HepG2 (cell line): ENCODE results near the gene GLDN. TPM values are rescaled to one million over a fixed set of nuclear protein-coding genes. Genes with fewer than 3 reads are reported as not detected.
"Not testable (repeated sequence)": the region's sequence is repeated elsewhere in the genome, so short reads cannot be mapped to it uniquely, and the experiment has no call there.

ENCODE experiments used
- ATAC-seq: fragments of 200-7000 bp; cut with Tn5 transposase; 3 replicates; pipeline ENCODE4 v1.9.1; 2020; ENCODE audit warnings: mild to moderate bottlenecking, moderate library complexity
- BruUV-seq: library from RNA; stranded (reverse); fragments of 400-500 nt; replicated peaks from 2 replicates; lab custom pipeline; 2021; lab: Mats Ljungman, UMichigan
- CTCF ChIA-PET: fragments of 300-600 bp; formaldehyde crosslinking; extraction: SDS; loops from one replicate; lab custom pipeline; 2021; ENCODE audit warnings: low total read pairs, inconsistent platforms, low intra/inter-chr PET ratio; lab: Yijun Ruan, JAX
- POLR2A ChIA-PET: fragments of 350-600 bp; sonication (Branson Sonifier 250); formaldehyde crosslinking; loops from one replicate; lab custom pipeline; 2020; ENCODE audit warnings: antibody characterized with exemption, inconsistent platforms; lab: Yijun Ruan, JAX
- DNase-seq: peaks from one replicate; pipeline ENCODE4 v3.0.0-alpha.2; 2015; ENCODE audit warnings: low spot score
- FAIRE-seq: peaks from 3 replicates; lab custom pipeline; 2011; peaks lifted over from hg19 to GRCh38; lab: Jason Lieb, UNC
- H2AFZ ChIP-seq: one replicate; pipeline ENCODE4 v1.6.1; 2011; ENCODE audit warnings: low read length, inconsistent platforms
- H3K27ac ChIP-seq: fragments of 300-600 bp; 3 replicates; pipeline ENCODE4 v1.8.0; 2011; ENCODE audit warnings: mixed run types, mild to moderate bottlenecking, mixed read lengths, low read length, inconsistent platforms; ENCODE audit not compliant: insufficient read depth; ENCODE audit errors: extremely low read length
- H3K27me3 ChIP-seq, 2 experiments: fragments of 200-600 bp in 1 of 2; 2 replicates in 1 of 2; 3 replicates in 1 of 2; pipeline versions ENCODE4 v1.6.0 to v1.8.0; 2011; ENCODE audit warnings: low read length in 2 of 2, mild to moderate bottlenecking in 2 of 2, moderate library complexity in 2 of 2, inconsistent platforms in 1 of 2; ENCODE audit not compliant: insufficient read depth in 2 of 2, control insufficient read depth in 1 of 2
- H3K36me3 ChIP-seq, 2 experiments: fragments of 200-600 bp in 1 of 2; replicated peaks in 1 of 2; 2 replicates in 1 of 2; 3 replicates in 1 of 2; pipeline versions ENCODE4 v1.5.1 to v1.8.0; 2011; ENCODE audit warnings: low read length in 2 of 2, inconsistent platforms in 1 of 2; ENCODE audit not compliant: insufficient read depth in 2 of 2, control insufficient read depth in 1 of 2
- H3K4me1 ChIP-seq: 2 replicates; pipeline ENCODE4 v1.5.1; 2012; ENCODE audit warnings: low read length, inconsistent platforms; ENCODE audit not compliant: insufficient read depth
- H3K4me2 ChIP-seq: 2 replicates; pipeline ENCODE4 v1.6.0; 2011; ENCODE audit warnings: low read depth, low read length, inconsistent platforms
- H3K4me3 ChIP-seq, 3 experiments: fragments of 200-600 bp in 1 of 3; sonication (generic), shearing (Covaris generic) in 1 of 3; replicated peaks in 1 of 3; 2 replicates each; pipeline ENCODE4 v1.5.1; 2011 to 2016; ENCODE audit warnings: low read length in 3 of 3, inconsistent platforms in 2 of 3, low read depth in 2 of 3, mild to moderate bottlenecking in 2 of 3, control low read depth in 1 of 3, mixed read lengths in 1 of 3; ENCODE audit not compliant: insufficient read depth in 1 of 3
- H3K79me2 ChIP-seq: one replicate; pipeline ENCODE4 v1.6.1; 2011; ENCODE audit warnings: low read length, inconsistent platforms; ENCODE audit not compliant: insufficient read depth
- H3K9ac ChIP-seq: 2 replicates; pipeline ENCODE4 v1.6.0; 2011; ENCODE audit warnings: mild to moderate bottlenecking, low read depth, low read length, inconsistent platforms; ENCODE audit not compliant: insufficient read depth
- H3K9me3 ChIP-seq: 2 replicates; pipeline ENCODE4 v1.5.1; 2012; ENCODE audit warnings: mild to moderate bottlenecking, low read length
- H4K20me1 ChIP-seq: 2 replicates; pipeline ENCODE4 v1.6.0; 2011; ENCODE audit warnings: inconsistent platforms, mild to moderate bottlenecking, low read length, moderate library complexity; ENCODE audit not compliant: insufficient read depth
- GTF3A ChIP-seq: sonication (generic); formaldehyde crosslinking; conservative IDR thresholded peaks from 2 replicates; pipeline ENCODE4 v1.4.0; 2020; ENCODE audit warnings: mild to moderate bottlenecking, missing genetic modification reagents
- HCFC1 ChIP-seq: fragments of 150-350 bp; IDR thresholded peaks from 2 replicates; pipeline ENCODE4 v1.6.1; 2014; ENCODE audit warnings: low read depth, low read length
- HNRNPLL ChIP-seq: fragments of 200-400 bp; formaldehyde crosslinking; IDR thresholded peaks from 2 replicates; pipeline ENCODE4 v1.6.1; 2017; ENCODE audit warnings: mild to moderate bottlenecking, low read depth, low read length; ENCODE audit not compliant: poor library complexity, severe bottlenecking
- ZMYM3 ChIP-seq: sonication (generic); formaldehyde crosslinking; IDR thresholded peaks from 2 replicates; pipeline ENCODE4 v1.5.1; 2020; ENCODE audit warnings: mild to moderate bottlenecking, missing genetic modification reagents
- ZNF121 ChIP-seq: sonication (generic); formaldehyde crosslinking; IDR thresholded peaks from 2 replicates; pipeline ENCODE4 v1.5.0; 2020; ENCODE audit warnings: mild to moderate bottlenecking, missing genetic modification reagents
- ZNF317 ChIP-seq: sonication (generic); formaldehyde crosslinking; IDR thresholded peaks from 2 replicates; pipeline ENCODE4 v1.5.0; 2020; ENCODE audit warnings: mild to moderate bottlenecking, missing genetic modification reagents
- ZNF879 ChIP-seq: sonication (generic); formaldehyde crosslinking; IDR thresholded peaks from 2 replicates; pipeline ENCODE4 v1.8.1; 2023; ENCODE audit warnings: missing genetic modification reagents
- WGBS: methylation state at CpG from one replicate; pipeline ENCODE4 v1.1.6; 2017; ENCODE audit warnings: low lambda C conversion rate; 5-methylcytosine and 5-hydroxymethylcytosine counted together
- in situ Hi-C: cut with HindIII; loops from 2 replicates; pipeline ENCODE4 v1.10.0; 2017; ENCODE audit warnings: low pct_unique_long_range_greater_than_20kb; ENCODE audit not compliant: extremely low pct_ligation_motif_present
- intact Hi-C: fragments of 100-400 bp; cut with micrococcal nuclease; formaldehyde crosslinking; loops from one replicate; pipeline ENCODE4 v1.10.0; 2022; ENCODE audit not compliant: unreplicated experiment
- polyA plus RNA-seq, 8 experiments: library from polyadenylated mRNA; depleted of rRNA in 3 of 8; stranded (reverse) in 7 of 8; unstranded in 1 of 8; fragments of >200 nt; fragmentation: Illumina TruSeq in 4 of 8; extraction: Trizol in 4 of 8; gene quantifications; 2 replicates each; pipeline versions ENCODE4 v1.2.1 to v1.2.3, GENCODE V29; 2011 to 2016; ENCODE audit warnings: low read depth in 4 of 8, missing spikeins in 1 of 8, mixed read lengths in 1 of 8; ENCODE audit not compliant: insufficient read depth in 1 of 8
- total RNA-seq, 5 experiments: library from RNA; depleted of rRNA; stranded (reverse); fragments of >200 nt; fragmentation: Illumina TruSeq; extraction: Trizol; gene quantifications; 2 replicates each; pipeline ENCODE4 v1.2.3, GENCODE V29; 2016; ENCODE audit warnings: low read depth in 1 of 5
- TF ChIP-seq, protein P1 (sequence below): sonication (generic); formaldehyde crosslinking; IDR thresholded peaks from 2 replicates; pipeline ENCODE4 v1.5.1; 2020; ENCODE audit warnings: mild to moderate bottlenecking, moderate library complexity, missing genetic modification reagents
- TF ChIP-seq, protein P2 (sequence below): sonication (generic); formaldehyde crosslinking; conservative IDR thresholded peaks from 2 replicates; pipeline ENCODE4 v1.4.0; 2020; ENCODE audit warnings: missing genetic modification reagents

GLDN gene
- total and polyA plus RNA-seq, 2 of the 13 experiments (the other 11 are each of a cell fraction or from before 2014, with no cell fraction given), result 0.86 to 1.0 TPM

DNA sequence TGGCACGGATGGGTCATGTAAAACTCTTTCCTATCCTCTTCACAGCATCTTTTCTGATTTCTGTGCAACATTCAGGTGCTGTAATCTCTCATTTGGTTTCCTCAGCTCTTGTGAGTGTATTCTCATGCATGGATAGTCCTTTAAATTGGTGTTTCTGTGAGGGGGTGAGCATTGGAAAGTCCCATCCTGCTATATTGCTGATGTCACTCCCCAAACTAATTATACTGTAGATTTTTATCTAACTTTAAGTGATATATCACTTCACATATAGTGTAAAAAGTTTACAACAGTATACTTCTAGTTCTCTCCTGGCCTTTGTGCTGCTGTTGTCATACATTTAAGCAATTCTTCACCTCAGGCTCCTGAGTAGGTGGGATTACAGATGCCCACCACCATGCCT, 102.7 kb downstream of the GLDN start:
- Histone ChIP-seq H4K20me1 (no peaks in the 10 kb centered on the region), H3K9me3 (no peaks in the 10 kb centered on the region), H3K4me3 (no peak overlapping the region), H3K27me3 (no peaks in the 10 kb centered on the region), H3K4me2 (no peak overlapping the region), H3K4me1 (peaks cover 15% of the 10 kb centered on the region), H3K27ac (no peak overlapping the region), H3K79me2 (no peaks in the 10 kb centered on the region), H2AFZ (no peak overlapping the region), H3K9ac (no peak overlapping the region), H3K36me3 (0 out of 5 replicates have a peak, but pooled peaks cover 0 to 4% of the 10 kb centered on the region in 2 experiments)
- ChIA-PET CTCF (no interaction called here), POLR2A (no interaction called here)
- no TSS peak for BruUV-seq
- ATAC-seq (no peak), FAIRE-seq (no peak), DNase-seq (no peak)
- intact Hi-C loops, result no loop called here
- TF ChIP-seq ZNF121 (CRISPR knock-in tag) (no peak), ZMYM3 (no peak)
- in situ Hi-C loops, result no loop called here
- 80% methylated on average over 1 of the region's 1 CpG for WGBS

DNA sequence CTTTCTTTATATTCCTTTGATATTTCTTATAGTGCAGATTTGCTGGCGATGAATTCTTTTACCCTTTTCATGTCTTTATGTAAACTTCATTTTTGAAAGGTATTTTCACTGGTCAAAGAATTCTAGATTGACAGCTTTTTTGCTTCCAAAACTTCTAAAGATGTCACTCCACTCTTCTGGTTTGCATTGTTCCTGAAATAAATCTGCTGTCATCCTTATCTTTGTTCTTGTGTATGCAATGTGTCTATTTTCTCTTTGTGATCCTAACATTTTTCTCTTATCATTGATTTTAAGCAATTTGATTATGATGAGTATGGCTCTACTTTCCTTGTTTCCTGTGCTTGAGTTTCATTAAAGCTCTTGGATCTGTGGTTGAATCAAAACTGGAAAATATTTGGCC, 103.4 kb downstream of the GLDN start:
- no peak overlapping the region for H3K9ac ChIP-seq
- H3K27me3 ChIP-seq, result no peaks in the 10 kb centered on the region
- H2AFZ ChIP-seq, result no peak overlapping the region
- DNase-seq, result no peak
- no peak for FAIRE-seq
- no peaks in the 10 kb centered on the region for H3K79me2 ChIP-seq
- H3K27ac ChIP-seq, result no peak overlapping the region
- H4K20me1 ChIP-seq, result no peaks in the 10 kb centered on the region
- 98% methylated on average over 1 of the region's 1 CpG for WGBS
- no peak for ATAC-seq
- ChIA-PET CTCF (no interaction called here), POLR2A (no interaction called here)
- TF ChIP-seq GTF3A (CRISPR knock-in tag) (no peak), HNRNPLL (no peak), ZNF317 (CRISPR knock-in tag) (peak; percentile 73; the same call in 1 of the 2 replicates), HCFC1 (no peak), ZNF879 (no peak)
- TF ChIP-seq, protein P1, sequence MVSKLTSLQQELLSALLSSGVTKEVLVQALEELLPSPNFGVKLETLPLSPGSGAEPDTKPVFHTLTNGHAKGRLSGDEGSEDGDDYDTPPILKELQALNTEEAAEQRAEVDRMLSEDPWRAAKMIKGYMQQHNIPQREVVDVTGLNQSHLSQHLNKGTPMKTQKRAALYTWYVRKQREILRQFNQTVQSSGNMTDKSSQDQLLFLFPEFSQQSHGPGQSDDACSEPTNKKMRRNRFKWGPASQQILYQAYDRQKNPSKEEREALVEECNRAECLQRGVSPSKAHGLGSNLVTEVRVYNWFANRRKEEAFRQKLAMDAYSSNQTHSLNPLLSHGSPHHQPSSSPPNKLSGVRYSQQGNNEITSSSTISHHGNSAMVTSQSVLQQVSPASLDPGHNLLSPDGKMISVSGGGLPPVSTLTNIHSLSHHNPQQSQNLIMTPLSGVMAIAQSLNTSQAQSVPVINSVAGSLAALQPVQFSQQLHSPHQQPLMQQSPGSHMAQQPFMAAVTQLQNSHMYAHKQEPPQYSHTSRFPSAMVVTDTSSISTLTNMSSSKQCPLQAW, result no peak
- TF ChIP-seq, protein P2, sequence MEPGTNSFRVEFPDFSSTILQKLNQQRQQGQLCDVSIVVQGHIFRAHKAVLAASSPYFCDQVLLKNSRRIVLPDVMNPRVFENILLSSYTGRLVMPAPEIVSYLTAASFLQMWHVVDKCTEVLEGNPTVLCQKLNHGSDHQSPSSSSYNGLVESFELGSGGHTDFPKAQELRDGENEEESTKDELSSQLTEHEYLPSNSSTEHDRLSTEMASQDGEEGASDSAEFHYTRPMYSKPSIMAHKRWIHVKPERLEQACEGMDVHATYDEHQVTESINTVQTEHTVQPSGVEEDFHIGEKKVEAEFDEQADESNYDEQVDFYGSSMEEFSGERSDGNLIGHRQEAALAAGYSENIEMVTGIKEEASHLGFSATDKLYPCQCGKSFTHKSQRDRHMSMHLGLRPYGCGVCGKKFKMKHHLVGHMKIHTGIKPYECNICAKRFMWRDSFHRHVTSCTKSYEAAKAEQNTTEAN, result no peak
- BruUV-seq, result no TSS peak
- peaks cover 0 to 4% of the 10 kb centered on the region in 2 experiments; a peak in 2 of 5 replicates for H3K36me3 ChIP-seq
- intact Hi-C loops (no loop called here), in situ Hi-C loops (no loop called here)
- H3K4me3 ChIP-seq, result no peak overlapping the region
- no peaks in the 10 kb centered on the region for H3K9me3 ChIP-seq
- H3K4me2 ChIP-seq, result no peak overlapping the region
- H3K4me1 ChIP-seq, result peaks cover 10% of the 10 kb centered on the region

DNA sequence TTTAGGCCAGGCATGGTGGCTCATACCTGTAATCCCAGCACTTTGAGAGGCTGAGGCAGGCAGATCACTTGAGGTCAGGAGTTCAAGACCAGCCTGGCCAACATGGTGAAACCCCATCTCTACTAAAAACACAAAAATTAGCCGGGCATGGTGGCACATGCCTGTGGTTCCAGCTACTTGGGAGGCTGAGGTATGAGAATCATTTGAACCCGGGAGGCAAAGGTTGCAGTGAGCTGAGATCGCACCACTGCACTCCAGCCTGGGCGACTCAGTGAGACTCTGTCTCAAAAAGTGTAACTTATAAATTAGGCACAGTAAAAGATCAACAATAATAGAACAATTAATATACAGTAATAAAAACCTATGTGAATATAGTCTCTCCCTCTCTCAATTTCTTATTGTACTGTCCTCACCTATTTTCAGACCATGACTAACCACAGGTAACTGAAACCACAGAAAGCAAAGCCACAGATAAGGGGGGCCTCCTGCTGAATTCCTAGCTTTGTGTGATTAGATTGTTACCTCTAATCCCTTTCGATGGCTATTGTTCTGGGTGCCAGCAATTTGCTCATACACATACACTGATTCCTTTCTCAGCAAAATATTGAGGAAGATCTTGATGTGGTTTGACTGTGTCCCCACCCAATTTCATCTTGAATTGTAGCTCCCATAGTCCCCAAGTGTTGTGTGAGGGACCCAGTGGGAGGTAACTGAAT, 104.7 kb downstream of the GLDN start:
- H4K20me1 ChIP-seq, ATAC-seq, CTCF ChIA-PET, H3K27me3 ChIP-seq, FAIRE-seq, H3K4me2 ChIP-seq, H3K79me2 ChIP-seq, H3K9ac ChIP-seq, in situ Hi-C loops, intact Hi-C loops, H3K9me3 ChIP-seq, DNase-seq, H2AFZ ChIP-seq, H3K4me3 ChIP-seq, H3K36me3 ChIP-seq, POLR2A ChIA-PET, BruUV-seq, H3K27ac ChIP-seq: not testable (repeated sequence)
- peaks cover 10% of the 10 kb centered on the region for H3K4me1 ChIP-seq
- WGBS, result 89% methylated on average over 5 of the region's 5 CpGs
